CD4-positive, alpha-beta T cell treated with Interleukin-6 for 4 hours (primary cell): ENCODE results near the gene CYGB.
A peak's percentile ranks its signal among the peaks of the same experiment; 100 is the strongest.
"Not testable (repeated sequence)": the region's sequence is repeated elsewhere in the genome, so short reads cannot be mapped to it uniquely, and the experiment has no call there.

Experiments
- DNase-seq: peaks from one replicate; pipeline ENCODE4 v3.0.0-alpha.2; 2020; ENCODE audit warnings: mixed read lengths

CYGB gene

GRCh38 chr17:76566988-76567431 is 29.5 kb upstream of the CYGB start:
- no peak for DNase-seq

- no peak for DNase-seq
Measured at GRCh38 chr17:76566613-76566943, 29.1 kb upstream of the CYGB start.

GRCh38 chr17:76565728-76566612 is 28.5 kb upstream of the CYGB start:
- no peak for DNase-seq

- DNase-seq: peak; percentile 45
Measured at GRCh38 chr17:76564991-76565727, 27.6 kb upstream of the CYGB start.

DNA sequence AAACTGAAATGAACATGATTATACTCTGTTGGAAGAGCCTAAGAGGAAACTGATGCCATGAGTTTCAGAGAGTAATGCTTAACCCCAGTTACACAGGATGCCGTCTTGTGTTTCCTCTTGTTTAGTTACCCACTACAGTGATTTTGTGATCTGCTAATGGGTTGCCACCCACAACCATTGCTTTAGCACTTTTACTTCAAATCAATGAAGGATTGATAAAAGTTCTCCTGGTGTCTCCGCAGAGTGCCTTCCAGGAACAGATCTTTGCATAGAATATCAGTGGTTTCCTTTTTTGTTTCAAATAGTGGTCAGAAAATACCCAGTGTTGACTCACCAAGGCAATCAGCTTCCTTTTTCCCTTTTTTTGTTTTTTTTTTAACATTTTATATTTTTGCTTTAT is 25.9 kb upstream of the CYGB start:
- DNase-seq: not testable (repeated sequence)

- DNase-seq: no peak
Measured at GRCh38 chr17:76562734-76563148, 25.2 kb upstream of the CYGB start.

DNA sequence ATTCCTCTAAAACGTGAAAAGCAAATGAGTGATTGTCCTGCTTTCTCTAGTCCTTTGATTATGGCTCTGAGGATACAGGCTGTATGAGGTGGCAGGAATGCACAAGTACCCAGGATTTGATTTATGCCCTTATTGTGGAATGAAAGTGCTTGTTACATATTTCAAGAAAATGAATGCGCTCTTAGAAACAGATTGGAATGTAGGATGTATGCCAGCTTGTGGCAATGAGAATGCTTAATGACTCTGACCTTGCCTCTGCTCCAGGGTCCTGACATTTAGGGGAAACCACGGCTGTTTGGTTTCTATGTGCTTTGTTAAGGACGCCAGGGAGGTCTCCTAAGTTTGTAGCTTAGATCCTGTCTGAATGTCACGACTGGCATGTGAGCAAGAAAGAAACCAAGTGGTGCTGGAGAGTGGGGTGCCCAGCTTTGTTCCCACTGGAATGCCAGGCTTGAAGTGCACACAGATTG is 24.3 kb upstream of the CYGB start:
- no peak for DNase-seq

DNA sequence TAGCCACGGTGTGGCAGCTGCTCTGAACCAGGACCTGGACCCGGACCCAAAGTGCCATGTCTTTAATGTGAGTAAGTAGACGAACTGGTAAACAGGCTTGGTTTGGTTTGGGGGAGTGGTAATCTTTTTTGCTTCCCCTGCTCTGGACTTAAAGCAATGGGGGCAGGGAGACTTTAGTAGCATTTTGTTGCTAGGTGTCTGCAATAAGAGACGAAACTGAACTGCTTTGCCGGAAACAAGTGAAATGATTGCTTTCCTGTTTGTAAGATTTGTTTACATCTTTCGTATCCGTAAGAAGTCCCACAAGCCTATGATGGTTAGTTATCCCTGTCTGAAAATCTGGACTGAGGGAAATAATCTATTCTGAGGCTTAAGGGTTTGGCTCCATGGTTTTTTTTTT is 23.8 kb upstream of the CYGB start:
- DNase-seq: peak; percentile 22

DNA sequence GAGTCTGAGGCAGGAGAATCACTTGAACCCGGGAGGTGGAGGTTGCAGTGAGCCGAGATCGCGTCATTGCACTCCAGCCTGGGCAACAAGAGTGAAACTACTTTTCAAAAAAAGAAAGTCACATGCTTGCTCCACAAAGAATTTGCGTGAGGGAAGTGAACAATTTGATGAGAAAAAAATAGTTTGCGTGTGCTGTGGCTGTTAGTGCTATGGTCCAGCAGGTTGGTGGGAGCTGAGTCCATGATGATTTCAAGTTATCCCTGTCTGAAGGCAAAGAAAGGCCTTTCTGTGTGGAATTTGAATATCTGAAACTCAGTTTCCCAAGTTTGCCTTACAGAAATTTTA is 23.3 kb upstream of the CYGB start:
- DNase-seq: no peak

GRCh38 chr17:76560036-76560876 is 22.7 kb upstream of the CYGB start:
- DNase-seq: no peak

GRCh38 chr17:76559460-76559859 is 22.0 kb upstream of the CYGB start:
- not testable (repeated sequence) for DNase-seq

DNA sequence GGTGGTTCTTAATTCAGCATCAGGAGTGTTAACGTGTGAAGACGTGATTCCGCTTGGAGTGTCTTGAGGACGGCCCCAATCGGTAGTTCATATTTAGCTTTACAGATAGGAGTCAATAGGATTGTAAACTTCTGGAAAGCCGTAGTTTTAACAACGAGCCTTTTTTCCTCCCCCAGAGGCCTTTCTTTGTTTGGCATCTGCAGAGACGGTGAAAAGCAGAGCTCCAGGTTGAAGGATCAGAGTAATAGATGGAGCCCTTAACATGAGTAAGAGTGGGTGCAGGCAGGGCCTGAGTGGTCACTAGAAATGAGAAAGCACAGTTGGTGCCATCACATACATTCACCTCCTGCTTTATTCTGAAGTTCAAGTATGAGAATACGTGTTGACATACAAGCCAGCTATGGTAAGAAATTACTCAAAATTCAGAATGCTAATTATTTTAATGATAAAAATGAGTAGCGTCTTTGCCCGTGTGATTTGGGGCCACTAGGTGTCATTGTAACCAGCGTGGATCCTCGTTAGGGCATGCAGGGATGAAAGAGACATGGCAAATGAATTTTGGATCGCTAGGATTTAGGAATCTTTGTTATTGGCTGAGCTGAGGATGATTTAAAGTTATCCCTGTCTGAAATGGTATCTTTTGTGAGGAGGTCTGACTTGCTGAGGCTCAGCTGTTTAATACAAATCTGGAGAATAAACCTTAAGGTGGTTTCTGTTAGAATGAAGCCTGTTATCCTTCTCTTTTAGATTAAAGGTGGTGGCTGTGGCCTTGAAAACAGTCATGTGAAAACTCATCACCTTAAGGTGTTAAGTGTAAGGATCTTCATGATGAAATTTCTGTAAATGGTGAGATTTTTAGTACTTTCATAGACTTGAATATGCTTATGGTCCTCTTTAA is 20.9 kb upstream of the CYGB start:
- peak; percentile 37 for DNase-seq

- DNase-seq: peak; percentile 93
Measured at GRCh38 chr17:76557368-76558197, 20.1 kb upstream of the CYGB start.

DNA sequence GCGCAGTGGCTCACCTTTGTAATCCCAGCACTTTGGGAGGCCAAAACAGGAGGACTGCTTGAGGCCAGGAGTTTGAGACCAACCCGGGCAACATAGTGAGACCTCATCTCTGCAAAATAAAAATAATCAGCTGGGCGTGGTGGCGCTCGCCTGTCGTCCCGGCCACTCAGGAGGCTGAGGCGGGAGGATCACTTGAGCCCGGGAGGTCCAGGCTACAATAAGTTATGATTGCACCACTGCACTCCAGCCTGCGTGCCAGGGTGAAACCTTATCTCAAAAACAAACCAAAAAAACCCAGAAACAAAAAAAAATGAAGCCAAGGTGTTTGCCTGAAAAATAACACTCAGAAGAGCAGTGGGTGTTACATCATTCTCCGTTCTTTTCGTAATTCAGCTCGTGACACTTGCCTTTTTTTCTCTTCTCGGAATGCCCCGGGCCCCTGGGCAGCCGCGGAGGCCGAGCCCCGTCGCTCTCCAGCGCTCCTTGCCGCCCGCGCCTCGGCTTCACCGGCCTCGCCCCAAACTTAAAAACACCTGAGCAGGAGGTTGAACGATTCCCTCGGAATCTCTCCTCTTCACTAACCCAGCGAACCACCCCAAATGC is 19.4 kb upstream of the CYGB start:
- peak; percentile 27 for DNase-seq

GRCh38 chr17:76554131-76554530 is 16.6 kb upstream of the CYGB start:
- DNase-seq: no peak

- no peak for DNase-seq
Measured at GRCh38 chr17:76553178-76553908, 15.8 kb upstream of the CYGB start.

DNA sequence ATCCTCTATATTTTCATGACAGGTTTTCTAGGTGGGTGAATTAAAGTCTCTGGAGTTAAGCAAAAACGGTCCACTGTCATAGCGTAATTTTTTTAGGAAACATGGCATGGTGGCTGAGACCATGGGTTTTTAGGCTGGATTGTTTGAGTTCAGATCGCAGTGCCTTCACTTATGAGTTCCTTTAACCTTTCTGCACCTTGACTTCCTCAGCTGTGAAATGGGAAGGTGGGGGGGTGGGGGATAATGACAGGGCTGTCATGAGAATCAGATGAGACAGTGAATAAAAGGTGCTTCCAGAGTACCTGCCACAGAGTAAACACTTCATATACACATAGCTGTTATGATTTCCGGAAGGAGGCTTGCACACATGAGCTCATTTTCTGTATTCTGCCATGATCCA is 14.2 kb upstream of the CYGB start:
- DNase-seq: no peak

- no peak for DNase-seq
Measured at GRCh38 chr17:76550712-76551615, 13.5 kb upstream of the CYGB start.

- DNase-seq: no peak
Measured at GRCh38 chr17:76549539-76549938, 12.0 kb upstream of the CYGB start.
